Stimulated activated CD8-positive, alpha-beta memory T cell treated with anti-CD3 and anti-CD28 coated beads, Interleukin-15, amount 100 ng/mL, for 48 hours (primary cell): Measurements from ENCODE around the gene SLC25A22.

ENCODE experiments used
- DNase-seq, 2 donors: peaks; one replicate each; pipeline ENCODE4 v3.0.0-alpha.2; 2020; ENCODE audit warnings: low read depth in 2 of 2

The SLC25A22 gene

GRCh38 chr11:790721-791564 lies 7.1 kb downstream of the SLC25A22 start:
- DNase-seq = no peak

GRCh38 chr11:789943-790342 lies 8.1 kb downstream of the SLC25A22 start, which contains the start of gene CEND1:
Gene CEND1, minus strand, starts transcription at chr11:790090. Its CDS starts 1,514 bp downstream, at chr11:788576.
- DNase-seq = no peak

DNA sequence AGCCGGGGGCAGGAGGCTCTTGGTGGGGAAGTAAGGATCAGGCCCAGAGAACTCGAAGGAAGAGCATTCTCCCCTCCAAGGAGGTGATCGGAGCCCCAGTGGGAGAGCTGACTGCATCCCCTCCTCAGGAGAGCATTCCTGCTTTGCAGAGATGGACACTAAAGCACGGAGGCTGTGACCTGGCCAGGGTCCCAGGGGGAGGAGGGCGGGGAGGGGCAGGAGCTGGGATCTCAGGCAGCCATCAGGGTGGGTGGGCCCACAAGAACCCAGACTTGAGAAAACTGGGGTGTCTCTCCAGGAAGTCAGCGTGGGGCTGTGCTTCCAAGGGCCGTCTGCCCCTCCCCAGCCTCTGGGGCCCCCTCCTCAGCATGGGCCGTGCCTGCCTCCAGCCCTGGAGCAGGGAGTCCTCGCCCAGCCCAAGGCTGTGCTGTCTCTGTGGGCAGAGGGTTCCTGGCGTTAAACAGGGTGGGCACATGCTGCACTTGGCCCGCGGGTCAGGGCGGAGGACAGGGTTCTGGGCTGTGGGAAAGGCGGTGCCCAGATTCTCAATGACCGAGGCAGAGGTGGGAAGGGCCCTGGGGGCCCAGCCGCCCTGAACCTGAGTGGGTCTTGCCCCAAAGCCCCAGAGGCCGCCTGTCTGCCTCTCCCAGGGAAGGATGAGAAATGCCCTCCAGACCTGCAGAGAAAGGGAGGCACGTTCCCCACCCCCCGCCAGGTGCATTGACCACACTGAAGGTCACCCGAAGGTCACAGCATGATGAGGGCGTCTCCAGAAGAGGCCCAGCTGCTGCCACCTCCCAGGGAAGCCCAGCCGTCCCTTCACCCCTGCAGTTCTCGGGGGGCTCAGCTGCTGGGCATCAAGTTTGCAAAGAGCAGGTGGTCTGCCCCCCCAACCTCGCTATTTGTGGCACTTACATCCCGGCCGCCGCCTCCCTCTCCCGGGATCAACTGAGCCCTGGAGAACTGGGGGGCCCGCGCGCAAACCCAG lies 8.8 kb downstream of the SLC25A22 start:
- no peak for DNase-seq

DNA sequence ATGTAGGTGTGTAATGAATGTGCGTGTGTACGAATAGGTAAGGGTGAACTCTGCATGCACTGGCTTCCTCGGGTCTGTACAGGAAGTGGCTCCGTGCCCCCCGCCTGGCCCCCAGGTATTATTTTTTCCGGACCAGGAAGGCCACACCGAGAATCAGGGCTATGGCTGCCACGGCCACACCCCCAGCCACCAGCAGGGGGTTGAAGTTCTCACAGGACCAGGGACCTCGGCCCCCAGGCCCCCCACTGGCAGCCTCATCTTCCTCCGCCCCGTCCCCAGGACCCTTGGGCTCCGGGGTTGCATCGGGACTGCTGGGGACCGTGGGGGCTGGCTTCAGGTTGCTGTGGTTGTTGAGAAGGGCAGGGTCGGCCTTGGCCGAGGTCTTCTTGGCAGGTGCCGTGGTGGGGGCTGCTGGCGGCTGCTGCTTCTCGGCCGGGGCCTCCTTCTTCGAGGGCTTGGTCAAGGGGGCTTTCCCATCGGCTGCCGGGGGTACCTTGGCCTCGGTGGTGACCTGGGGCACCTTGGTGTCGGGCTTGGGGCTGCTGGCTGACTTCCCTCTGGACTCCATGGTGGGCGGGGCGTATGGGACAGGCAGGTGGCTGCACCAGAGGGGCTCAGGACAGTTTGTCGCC lies 10.0 kb downstream of the SLC25A22 start:
- no peak for DNase-seq

DNA sequence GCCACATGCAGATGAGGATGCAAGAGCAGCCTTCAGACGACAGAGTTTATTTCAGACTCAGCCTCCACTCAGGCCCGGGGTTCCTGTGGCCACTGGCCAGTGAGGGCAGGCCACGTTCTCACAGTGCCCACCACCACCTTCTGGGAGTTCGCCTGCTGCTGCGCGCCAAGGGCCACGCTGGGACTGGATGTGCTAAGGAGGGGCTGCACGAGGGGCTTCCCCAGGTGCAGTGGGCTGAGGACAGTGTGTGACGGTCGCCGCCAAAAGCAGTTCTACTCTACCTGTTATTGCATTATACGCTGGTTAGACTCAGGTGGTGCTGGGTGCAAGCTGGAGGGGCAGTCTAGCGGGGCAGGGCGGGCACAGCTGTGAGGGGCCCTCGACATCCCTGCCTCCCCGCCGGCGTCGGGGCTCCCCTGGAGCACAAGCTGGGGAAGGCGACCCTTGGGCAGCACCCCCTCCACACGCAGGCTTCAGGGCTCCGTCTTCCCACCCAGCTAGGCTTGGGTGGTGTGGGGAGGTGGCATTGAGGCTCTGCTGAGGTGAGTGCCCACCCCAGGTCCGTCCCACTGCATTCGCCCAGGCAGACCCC lies 10.9 kb downstream of the SLC25A22 start:
- DNase-seq = no peak

DNA sequence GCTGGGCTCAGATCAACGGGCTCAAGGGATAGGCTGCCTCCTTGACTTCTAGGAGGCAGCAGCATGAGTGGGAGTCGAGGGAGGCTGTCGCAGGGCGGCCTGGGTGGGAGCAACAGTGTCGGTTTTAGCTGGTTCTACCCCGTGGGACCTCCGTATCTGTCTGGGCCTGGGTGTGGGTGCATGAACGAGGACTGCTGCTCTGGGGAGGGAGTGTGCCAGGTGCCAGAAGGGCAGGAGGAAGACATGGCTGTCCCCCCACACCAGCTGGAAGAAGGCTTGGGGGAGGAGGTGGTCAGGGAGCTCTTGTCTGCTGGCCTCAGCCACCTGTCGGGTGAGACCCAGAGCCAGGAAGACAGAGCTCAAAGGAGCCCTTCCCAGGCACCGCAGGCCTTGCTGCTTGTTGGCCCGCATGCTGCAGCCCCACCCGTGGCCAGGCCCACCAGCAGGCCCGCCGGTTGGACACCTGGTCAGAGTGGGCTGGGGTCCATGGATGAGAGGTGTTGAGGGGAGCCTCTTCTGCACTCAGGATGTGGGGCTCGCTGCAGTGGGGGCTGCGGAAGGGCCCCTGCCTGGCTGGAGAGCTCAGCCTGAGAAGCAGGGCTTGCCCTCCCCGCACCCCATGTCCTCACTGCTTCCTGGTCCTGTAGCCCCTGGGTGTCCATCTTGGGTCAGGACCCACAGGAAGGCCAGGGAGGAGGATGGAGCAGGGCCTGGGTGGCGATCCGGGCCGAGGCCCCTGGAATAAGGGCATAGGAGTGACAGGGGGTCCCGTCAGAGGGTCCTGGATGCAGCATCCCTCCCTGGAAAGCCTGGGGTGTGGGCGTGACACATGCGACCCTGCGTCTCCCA lies 11.6 kb downstream of the SLC25A22 start:
- DNase-seq = no peak

DNA sequence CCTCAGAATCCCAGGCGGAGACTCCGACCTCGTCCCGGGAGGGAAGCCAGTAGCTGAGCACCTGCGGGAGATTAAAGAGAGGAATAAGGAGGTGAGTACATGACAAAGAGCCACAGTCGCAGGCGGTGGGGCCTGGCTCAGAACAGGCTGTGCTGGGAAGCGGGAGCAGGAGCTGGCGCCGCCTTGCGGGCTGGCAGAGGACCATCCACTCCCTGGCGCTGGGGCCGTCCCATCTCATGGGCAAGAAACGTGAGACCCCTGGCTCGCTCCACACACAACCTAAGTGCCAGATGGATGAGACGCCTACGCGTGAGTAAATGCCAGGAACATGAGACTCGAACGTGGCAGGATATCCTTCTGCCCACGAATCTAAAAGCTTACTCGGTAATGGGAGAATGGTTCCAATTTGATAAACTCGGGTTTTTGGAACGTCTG lies 14.5 kb downstream of the SLC25A22 start:
- DNase-seq = no peak

DNA sequence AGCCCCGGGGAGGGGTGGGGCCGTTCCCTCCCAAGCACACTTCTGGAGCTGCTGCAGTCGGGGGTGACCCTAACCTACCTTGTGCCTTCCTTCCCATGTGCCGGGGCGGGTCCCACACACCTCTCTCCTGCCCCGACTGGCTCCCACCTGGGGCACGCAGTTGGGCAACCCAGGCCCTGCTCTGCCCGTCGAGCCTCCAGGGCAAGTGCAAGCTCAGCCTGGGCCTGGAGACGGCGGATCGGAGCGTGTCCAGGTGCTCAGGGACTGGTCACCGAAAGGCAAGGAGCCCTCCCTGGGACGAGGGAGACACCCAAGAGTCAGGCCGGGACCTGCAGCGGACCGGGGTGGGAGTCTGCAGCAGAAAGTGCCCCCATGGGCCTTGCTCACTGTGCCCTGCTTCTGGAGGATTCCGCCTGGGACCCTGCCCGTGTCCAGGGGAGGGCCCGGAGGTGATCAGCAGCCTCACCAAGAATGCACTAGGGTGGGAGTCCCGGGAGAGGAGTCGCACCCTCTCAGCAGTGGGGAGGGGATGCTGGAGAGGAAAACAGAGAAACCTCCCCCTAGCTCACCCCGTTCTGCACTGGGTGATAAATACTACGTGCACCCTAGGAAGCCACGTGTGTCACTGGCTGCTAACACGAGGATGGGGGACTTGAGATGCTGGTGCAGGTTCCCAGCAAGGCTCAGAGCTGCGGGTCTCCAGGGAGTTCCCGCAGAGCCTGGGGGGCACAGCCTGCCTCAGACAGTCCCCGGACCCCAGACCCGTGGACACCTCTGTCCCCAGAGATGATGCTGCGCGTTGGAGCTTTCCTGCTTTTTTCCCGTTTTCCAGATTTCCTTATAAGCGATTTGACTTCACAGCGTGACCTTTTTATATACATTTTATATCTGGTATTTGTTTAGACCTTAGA lies 15.6 kb downstream of the SLC25A22 start:
- no peak for DNase-seq

DNA sequence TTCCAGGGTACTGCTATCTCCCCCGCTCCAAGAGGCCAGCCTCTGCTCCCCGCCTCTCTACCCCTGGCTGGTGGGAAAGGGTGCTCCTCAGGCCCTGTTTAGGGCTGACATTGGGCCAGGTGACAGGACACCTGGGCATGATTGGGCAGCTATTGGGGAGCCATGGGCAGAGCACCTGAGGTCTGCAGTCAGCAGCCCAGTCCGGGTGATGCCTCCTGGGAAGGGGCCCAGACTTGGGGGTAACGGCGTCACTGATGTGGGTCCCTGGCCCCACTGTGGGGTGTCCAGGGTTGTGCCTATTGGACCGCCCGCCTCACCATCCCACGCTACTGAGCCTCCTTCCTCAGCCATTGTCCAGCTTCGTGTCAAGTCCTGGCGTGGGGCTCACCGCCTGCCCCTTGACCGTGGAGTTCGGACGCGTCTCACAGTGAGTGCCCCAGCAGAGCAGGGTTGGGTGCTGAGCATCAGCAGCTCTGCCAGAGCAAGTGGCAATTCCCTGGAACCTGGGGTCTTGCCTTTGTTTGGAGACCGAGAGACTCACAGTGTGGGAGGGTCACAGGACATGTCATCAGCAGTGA lies 18.0 kb downstream of the SLC25A22 start:
- no peak for DNase-seq

DNA sequence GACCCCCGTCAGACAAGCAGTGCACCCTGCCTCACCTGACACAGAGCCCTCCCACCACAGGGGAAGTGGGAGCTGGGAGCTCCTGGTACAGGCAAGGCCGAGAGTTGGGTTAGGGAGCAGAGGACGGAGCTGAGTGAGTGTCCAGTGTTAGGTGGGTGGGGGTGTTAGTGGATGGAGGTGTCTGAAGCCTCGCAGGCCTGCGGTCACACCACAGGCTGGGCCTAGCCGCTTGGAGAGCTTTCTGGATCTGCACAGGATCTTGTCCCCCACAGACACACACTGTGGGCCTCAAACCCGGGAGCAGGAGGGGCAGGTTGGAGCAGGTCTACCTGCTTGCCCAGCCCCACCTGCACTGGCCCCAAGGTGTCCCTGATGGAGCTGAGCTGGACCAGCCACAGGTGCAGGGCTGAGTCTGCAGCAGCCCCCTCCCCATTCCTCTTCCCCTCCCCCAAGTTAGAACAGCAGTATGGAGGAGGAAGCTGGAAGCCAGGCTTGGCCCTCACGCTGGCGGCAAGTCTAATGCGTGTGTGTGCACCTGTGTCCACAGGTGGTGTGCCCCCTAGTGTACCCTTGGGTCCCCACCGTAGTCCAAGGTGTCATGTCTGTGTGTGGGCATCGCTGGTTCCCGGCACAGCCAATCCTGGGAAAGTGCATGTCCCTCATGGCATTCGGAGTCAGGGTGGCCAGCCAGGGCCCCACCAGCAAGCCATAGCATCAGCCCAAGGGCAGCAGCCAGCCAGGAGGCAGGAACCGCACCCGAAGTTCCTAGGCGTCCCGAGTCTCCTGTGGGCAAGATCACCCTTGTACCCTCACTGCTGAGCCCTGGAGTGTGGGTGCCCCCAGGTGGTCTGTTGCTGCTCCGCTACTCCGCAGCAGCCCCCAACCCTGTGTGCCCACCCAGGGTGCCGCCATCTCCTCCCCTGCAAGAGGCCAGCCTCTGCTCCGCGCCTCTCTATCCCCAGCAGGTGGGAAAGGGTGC lies 18.8 kb downstream of the SLC25A22 start:
- DNase-seq = no peak

DNA sequence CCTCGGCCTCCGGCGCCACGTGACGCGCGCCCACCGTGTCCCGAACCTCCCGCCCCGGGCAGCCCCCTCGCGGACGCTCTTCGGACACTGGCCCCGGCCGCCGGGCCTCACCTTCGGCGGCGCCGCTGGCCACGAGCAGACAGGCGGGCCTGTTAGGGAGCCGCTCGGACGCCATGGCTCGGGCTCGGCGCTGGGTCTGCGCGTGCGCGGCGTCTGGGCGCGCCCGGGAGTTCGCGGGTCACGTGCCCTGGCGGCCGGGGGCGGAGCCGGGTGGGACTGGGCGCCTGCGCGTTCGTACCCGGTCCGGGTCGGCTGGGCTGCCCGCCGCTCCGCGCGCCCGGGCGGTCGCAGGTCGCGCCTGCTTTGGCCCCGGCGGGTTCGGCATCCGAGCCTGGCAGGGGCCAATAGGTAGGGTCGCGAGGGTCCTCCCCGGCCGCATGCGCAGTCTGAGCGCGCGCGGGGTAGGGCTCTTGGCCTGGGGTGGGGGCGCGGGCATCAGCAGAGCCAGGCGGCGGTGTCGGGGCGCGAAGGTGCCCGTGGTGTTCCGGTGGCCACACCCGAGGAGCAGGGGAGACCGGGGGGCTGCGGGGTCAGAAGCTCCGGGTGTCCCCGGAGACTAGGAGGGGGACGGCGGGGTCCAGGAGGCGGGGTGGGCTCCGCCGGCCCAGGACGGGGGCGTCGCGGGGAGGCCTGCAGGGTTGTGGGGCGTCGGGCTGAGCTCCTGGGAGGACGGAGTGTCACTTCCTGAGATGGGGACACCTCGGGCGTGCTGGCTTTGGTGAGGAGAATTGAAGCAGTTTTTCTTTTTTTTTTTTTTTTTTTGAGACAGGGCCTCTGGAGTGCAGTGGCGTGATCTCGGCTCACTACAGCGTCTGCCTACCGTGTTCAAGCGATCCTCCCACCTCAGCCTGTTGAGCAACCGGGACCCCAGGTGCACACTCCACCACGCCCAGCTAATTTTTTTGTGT lies 20.5 kb downstream of the SLC25A22 start, which contains the start of gene GATD1:
Gene GATD1, minus strand, starts transcription at position 200 of the 968 bp plus-strand sequence. Its CDS starts 25 bp downstream, at position 175.
- DNase-seq = peak; percentile 91 to 94

DNA sequence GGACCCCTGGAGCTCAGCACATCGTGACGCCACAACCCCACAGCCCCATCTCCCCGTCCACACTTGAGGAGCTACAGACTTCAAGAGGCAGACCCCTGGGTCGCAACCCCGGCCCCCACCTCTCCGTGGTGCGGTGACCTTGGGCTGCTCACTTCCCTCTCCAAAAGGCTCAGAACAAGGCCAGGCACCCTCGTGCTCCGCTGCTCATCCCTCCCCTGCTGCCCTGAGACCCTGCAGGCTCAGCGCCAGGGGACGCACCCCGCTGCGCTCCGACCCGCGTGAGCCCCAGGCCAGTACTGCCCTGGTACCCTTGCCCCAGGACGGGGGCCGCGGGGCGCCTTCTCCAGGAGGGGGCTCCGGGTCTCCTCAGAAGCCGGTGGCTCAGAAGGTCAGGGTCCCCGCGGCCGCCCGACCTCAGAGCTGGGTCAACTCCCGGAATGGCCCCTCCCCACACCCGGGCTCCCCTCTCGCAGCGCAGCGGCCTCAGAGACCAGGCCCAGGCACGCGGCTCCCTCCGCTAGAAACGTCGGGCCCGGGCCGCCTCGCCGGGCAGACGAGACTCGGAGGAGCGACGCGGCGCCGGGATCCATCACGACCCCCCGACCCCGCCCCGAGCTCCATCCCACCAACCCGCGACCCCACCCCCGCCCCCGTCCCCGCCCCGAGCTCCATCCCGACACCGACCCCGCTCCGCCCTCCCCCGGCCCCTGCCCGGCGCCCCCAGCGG lies 21.4 kb downstream of the SLC25A22 start:
- no peak for DNase-seq

- DNase-seq = no peak
These were observed 21.9 kb downstream of the SLC25A22 start for GRCh38 chr11:776263-776560.

- DNase-seq = no peak
These were observed 23.0 kb downstream of the SLC25A22 start for GRCh38 chr11:774873-775592.

- DNase-seq = no peak
These were observed 24.3 kb downstream of the SLC25A22 start for GRCh38 chr11:773830-774229.
